ENCODE results near the gene AHCY. TPM values are rescaled to one million over a fixed set of nuclear protein-coding genes. Genes with fewer than 3 reads are reported as not detected.
A peak's percentile ranks its signal among the peaks of the same experiment; 100 is the strongest.
"Not testable (repeated sequence)": the region's sequence is repeated elsewhere in the genome, so short reads cannot be mapped to it uniquely, and the experiment has no call there.

AHCY gene
- total RNA-seq, 5 donors from 2014 or later (not counting 1 experiment from before 2014, with no cell fraction given): 15.3 to 28.3 (median 23.9) TPM

GRCh38 chr20:34268145-34268544, 35.0 kb downstream of the AHCY start:
- peaks cover 0 to 8% (median 5%) of the 10 kb centered on the region in 3 donors for H3K4me1 Mint-ChIP-seq
- peaks cover under 1% of the 10 kb centered on the region for H3K36me3 Mint-ChIP-seq
- no peaks in the 10 kb centered on the region for H3K9me3 ChIP-seq
- peaks cover 0 to 13% of the 10 kb centered on the region in 2 donors for H3K27me3 Mint-ChIP-seq
- DNase-seq (no peak), ATAC-seq (replicated peaks in 1 of 4) (no peak)
- ChIA-PET POLR2A (no interaction called here), CTCF (no interaction called here)
- H3K27ac Mint-ChIP-seq: no peak overlapping the region
- 98% methylated on average over 12 of the region's 12 CpGs for WGBS (ENCODE audit: insufficient coverage)
- H3K27me3 ChIP-seq (replicated peaks in 1 of 2; ENCODE audit: control insufficient read depth in 2 of 2, extremely low read depth in 1 of 2, insufficient read depth in 2 of 2, low read length in 1 of 2): peaks cover 0 to 18% of the 10 kb centered on the region in 2 experiments
- H3K4me1 ChIP-seq (ENCODE audit: control insufficient read depth in 1 of 2, extremely low read depth in 1 of 2, insufficient read depth in 2 of 2, low read length in 2 of 2): peaks cover 0 to 12% of the 10 kb centered on the region in 2 experiments
- no peak overlapping the region for H3K4me3 ChIP-seq (ENCODE audit: control insufficient read depth in 1 of 2, extremely low read depth in 1 of 2, low read length in 1 of 2)
- H3K36me3 ChIP-seq (ENCODE audit: control insufficient read depth in 2 of 2, extremely low read depth in 1 of 2, insufficient read depth in 1 of 2, low read length in 1 of 2): no peaks in the 10 kb centered on the region
- no peaks in the 10 kb centered on the region for H3K9me3 Mint-ChIP-seq
- no peak overlapping the region for H3K27ac ChIP-seq (ENCODE audit: low read length)
- H3K4me3 Mint-ChIP-seq: peak overlapping the region in 1 of 3 donors; percentile 62

- DNase-seq (no peak), ATAC-seq (replicated peaks in 1 of 4) (no peak)
- no peaks in the 10 kb centered on the region for H3K36me3 ChIP-seq (ENCODE audit: control insufficient read depth in 2 of 2, extremely low read depth in 1 of 2, insufficient read depth in 1 of 2, low read length in 1 of 2)
- Mint-ChIP-seq H3K27ac (no peak overlapping the region), H3K9me3 (no peaks in the 10 kb centered on the region), H3K4me3 (no peak overlapping the region), H3K27me3 (peaks cover 0 to 10% of the 10 kb centered on the region in 2 donors), H3K36me3 (no peaks in the 10 kb centered on the region), H3K4me1 (peaks cover 0 to 6% (median 1%) of the 10 kb centered on the region in 3 donors)
- no peak overlapping the region for H3K4me3 ChIP-seq (ENCODE audit: control insufficient read depth in 1 of 2, extremely low read depth in 1 of 2, low read length in 1 of 2)
- no peaks in the 10 kb centered on the region for H3K9me3 ChIP-seq
- WGBS (ENCODE audit: insufficient coverage): 100% methylated on average over 2 of the region's 5 CpGs
- peaks cover 0 to 12% of the 10 kb centered on the region in 2 experiments for H3K27me3 ChIP-seq (replicated peaks in 1 of 2; ENCODE audit: control insufficient read depth in 2 of 2, extremely low read depth in 1 of 2, insufficient read depth in 2 of 2, low read length in 1 of 2)
- H3K27ac ChIP-seq (ENCODE audit: low read length): no peak overlapping the region
- CTCF ChIA-PET: no interaction called here
- H3K4me1 ChIP-seq (ENCODE audit: control insufficient read depth in 1 of 2, extremely low read depth in 1 of 2, insufficient read depth in 2 of 2, low read length in 2 of 2): peaks cover 0 to 7% of the 10 kb centered on the region in 2 experiments
- POLR2A ChIA-PET: no interaction called here
Measured at GRCh38 chr20:34264141-34264540, 39.0 kb downstream of the AHCY start.

DNA sequence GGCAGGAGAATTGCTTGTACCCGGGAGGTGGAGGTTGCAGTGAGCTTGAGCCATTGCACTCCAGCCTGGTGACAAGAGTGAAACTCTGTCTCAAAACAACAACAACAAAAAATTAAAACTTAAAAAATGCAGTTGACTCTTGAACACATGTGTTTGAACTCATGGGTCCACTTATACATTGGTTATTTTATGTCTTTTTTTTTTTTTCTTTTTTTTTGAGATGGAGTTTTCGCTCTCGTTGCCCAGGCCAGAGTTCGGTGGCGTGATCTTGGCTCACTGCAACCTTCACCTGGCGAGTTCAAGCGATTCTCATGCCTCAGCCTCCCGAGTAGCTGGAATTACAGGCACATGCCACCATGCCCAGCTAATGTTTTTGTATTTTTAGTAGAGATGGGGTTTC, 39.7 kb downstream of the AHCY start:
- H3K27me3 Mint-ChIP-seq; ATAC-seq (replicated peaks in 1 of 4); H3K9me3 ChIP-seq; H3K9me3 Mint-ChIP-seq; CTCF ChIA-PET; DNase-seq; H3K27me3 ChIP-seq (replicated peaks in 1 of 2; ENCODE audit: control insufficient read depth in 2 of 2, extremely low read depth in 1 of 2, insufficient read depth in 2 of 2, low read length in 1 of 2); H3K4me3 Mint-ChIP-seq; POLR2A ChIA-PET; H3K27ac ChIP-seq (ENCODE audit: low read length); H3K4me3 ChIP-seq (ENCODE audit: control insufficient read depth in 1 of 2, extremely low read depth in 1 of 2, low read length in 1 of 2); H3K36me3 Mint-ChIP-seq; H3K4me1 Mint-ChIP-seq; H3K36me3 ChIP-seq (ENCODE audit: control insufficient read depth in 2 of 2, extremely low read depth in 1 of 2, insufficient read depth in 1 of 2, low read length in 1 of 2); H3K27ac Mint-ChIP-seq; H3K4me1 ChIP-seq (ENCODE audit: control insufficient read depth in 1 of 2, extremely low read depth in 1 of 2, insufficient read depth in 2 of 2, low read length in 2 of 2): not testable (repeated sequence)
- 98% methylated on average over 6 of the region's 8 CpGs for whole genome bisulfite sequencing (ENCODE audit: insufficient coverage)

DNA sequence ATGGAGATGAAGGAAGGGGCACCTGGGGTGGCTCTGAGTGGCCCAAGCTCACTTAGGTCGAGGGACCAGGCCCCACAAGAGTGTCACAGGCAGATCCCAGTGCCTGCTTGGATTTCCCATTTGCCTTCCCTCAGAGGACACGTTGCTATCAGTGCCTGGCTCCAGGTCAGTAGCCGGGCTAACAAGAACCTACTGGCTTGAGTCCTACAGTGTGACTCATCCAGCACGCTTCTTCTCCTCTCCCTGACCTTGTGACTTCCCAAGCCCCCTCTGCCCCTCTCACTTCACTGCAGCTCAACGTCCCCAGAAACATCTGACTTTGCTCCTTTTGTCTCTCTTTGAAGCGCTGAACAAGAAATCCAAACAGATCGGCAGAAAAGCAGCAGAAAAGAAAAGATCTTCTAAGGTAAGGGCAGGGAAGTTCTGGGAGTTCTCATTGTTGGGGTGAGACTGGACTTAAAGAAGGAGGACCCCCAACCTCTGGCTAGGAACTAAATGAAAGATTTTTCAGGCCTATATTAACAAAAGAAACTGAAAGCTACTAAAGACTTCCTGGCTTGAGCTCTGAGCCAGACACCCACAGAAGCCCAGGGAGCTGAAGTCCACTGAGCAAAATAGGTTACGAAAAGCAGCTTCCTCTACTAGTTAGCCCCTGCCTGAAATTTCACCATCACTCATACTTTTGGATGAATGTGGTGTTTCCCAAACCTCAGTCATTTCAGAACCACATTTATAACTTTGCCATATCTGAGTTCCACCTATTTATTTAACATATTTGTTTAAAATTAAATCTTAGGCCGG, 40.5 kb downstream of the AHCY start:
- ATAC-seq (replicated peaks in 1 of 4): no peak

DNA sequence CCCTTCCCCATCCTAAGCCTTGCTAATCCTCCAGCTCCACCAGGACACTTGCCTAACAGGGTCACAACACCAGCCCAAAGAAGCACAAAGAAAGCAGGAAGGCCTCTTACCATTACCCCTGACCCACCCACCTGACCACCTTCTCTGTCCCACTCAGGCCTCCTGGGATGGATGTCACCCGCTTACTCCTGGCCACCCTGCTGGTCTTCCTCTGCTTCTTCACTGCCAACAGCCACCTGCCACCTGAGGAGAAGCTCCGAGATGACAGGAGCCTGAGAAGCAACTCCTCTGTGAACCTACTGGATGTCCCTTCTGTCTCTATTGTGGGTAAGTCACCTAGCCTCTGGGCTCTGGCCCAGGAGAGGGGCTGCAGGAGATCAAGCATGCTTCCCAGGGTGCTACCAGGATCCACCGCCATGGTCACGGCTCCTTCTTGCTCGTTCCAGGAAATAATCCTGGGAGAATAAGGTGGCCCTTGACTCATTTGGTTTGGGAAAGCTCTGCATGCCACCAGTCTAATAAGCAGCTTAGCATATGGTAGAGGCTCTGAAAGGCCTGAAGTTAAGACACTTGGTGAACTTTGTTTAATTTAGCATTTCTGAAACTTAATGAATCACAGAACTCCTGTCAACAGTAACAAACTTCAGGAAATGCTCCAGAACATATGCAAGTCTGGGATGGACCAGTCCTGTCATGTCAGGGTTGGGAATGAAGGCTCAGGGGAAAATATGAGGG, 42.8 kb downstream of the AHCY start:
- no peaks in the 10 kb centered on the region for H3K9me3 ChIP-seq
- ChIA-PET CTCF (no interaction called here), POLR2A (no interaction called here)
- no peak overlapping the region for H3K4me3 ChIP-seq (ENCODE audit: control insufficient read depth in 1 of 2, extremely low read depth in 1 of 2, low read length in 1 of 2)
- 93% methylated on average over 5 of the region's 5 CpGs for WGBS (ENCODE audit: insufficient coverage)
- Mint-ChIP-seq H3K9me3 (no peaks in the 10 kb centered on the region), H3K27ac (no peak overlapping the region), H3K4me1 (no peaks in the 10 kb centered on the region), H3K4me3 (no peak overlapping the region), H3K27me3 (peaks cover 0 to 2% of the 10 kb centered on the region in 2 donors), H3K36me3 (no peaks in the 10 kb centered on the region)
- DNase-seq (no peak), ATAC-seq (replicated peaks in 1 of 4) (no peak)
- peaks cover 0 to 2% of the 10 kb centered on the region in 2 experiments for H3K27me3 ChIP-seq (replicated peaks in 1 of 2; ENCODE audit: control insufficient read depth in 2 of 2, extremely low read depth in 1 of 2, insufficient read depth in 2 of 2, low read length in 1 of 2)
- no peak overlapping the region for H3K27ac ChIP-seq (ENCODE audit: low read length)
- H3K4me1 ChIP-seq (ENCODE audit: control insufficient read depth in 1 of 2, extremely low read depth in 1 of 2, insufficient read depth in 2 of 2, low read length in 2 of 2): no peaks in the 10 kb centered on the region
- H3K36me3 ChIP-seq (ENCODE audit: control insufficient read depth in 2 of 2, extremely low read depth in 1 of 2, insufficient read depth in 1 of 2, low read length in 1 of 2): no peaks in the 10 kb centered on the region

More for the DNA sequence above, 40.5 kb downstream of the AHCY start:
- H3K4me1 Mint-ChIP-seq: no peaks in the 10 kb centered on the region
- Histone ChIP-seq H3K4me1 (ENCODE audit: control insufficient read depth in 1 of 2, extremely low read depth in 1 of 2, insufficient read depth in 2 of 2, low read length in 2 of 2) (no peaks in the 10 kb centered on the region), H3K4me3 (ENCODE audit: control insufficient read depth in 1 of 2, extremely low read depth in 1 of 2, low read length in 1 of 2) (no peak overlapping the region), H3K27me3 (replicated peaks in 1 of 2; ENCODE audit: control insufficient read depth in 2 of 2, extremely low read depth in 1 of 2, insufficient read depth in 2 of 2, low read length in 1 of 2) (no peaks in the 10 kb centered on the region), H3K9me3 (no peaks in the 10 kb centered on the region), H3K27ac (ENCODE audit: low read length) (no peak overlapping the region), H3K36me3 (ENCODE audit: control insufficient read depth in 2 of 2, extremely low read depth in 1 of 2, insufficient read depth in 1 of 2, low read length in 1 of 2) (no peaks in the 10 kb centered on the region)
- ChIA-PET CTCF (no interaction called here), POLR2A (no interaction called here)
- WGBS (ENCODE audit: insufficient coverage): 88% methylated on average over 5 of the region's 9 CpGs
- H3K27me3 Mint-ChIP-seq: peaks cover 0 to 2% of the 10 kb centered on the region in 2 donors
- H3K9me3 Mint-ChIP-seq: no peaks in the 10 kb centered on the region
- DNase-seq: no peak
- H3K27ac Mint-ChIP-seq: no peak overlapping the region
- no peak overlapping the region for H3K4me3 Mint-ChIP-seq
- no peaks in the 10 kb centered on the region for H3K36me3 Mint-ChIP-seq

DNA sequence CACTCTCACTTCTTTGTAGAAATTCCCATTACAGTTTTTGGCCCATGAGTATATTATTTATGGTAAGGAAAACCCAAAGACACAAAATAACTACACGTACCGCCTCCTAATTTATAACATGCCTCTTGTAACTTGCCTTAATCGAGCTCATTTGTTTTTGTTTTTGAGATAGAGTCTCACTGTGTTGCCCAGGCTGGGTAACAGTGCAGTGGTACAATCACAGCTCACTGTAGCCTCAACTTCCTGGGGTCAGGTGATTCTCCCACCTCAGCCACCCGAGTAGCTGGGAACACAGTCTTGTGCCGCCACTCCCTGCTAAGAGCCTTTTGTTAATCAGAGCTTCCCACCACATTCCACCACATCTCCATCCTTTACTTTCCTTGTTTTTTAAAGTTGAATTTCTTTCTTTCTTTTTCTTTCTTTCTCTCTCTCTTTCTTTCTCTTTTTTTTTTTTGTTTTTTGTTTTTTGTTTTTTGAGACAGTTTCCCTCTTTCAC, 46.5 kb downstream of the AHCY start:
- DNase-seq (no peak), ATAC-seq (replicated peaks in 1 of 4) (no peak)
- no peaks in the 10 kb centered on the region for H3K4me1 ChIP-seq (ENCODE audit: control insufficient read depth in 1 of 2, extremely low read depth in 1 of 2, insufficient read depth in 2 of 2, low read length in 2 of 2)
- Mint-ChIP-seq H3K36me3 (no peaks in the 10 kb centered on the region), H3K9me3 (no peaks in the 10 kb centered on the region), H3K4me3 (no peak overlapping the region), H3K27me3 (peaks cover 0 to 2% of the 10 kb centered on the region in 2 donors), H3K4me1 (no peaks in the 10 kb centered on the region), H3K27ac (no peak overlapping the region)
- H3K4me3 ChIP-seq (ENCODE audit: control insufficient read depth in 1 of 2, extremely low read depth in 1 of 2, low read length in 1 of 2): no peak overlapping the region
- H3K9me3 ChIP-seq: no peaks in the 10 kb centered on the region
- 40% methylated on average over 1 of the region's 5 CpGs for WGBS (ENCODE audit: insufficient coverage)
- ChIA-PET POLR2A (interaction anchor here in 1 of 2 donors (0.6 kb wide), 1 partner anchor 1339 kb away, joined by 3 read pairs; no protein-coding TSS in a partner anchor), CTCF (interaction anchor here in 1 of 2 donors (0.7 to 1.0 kb wide), 2 partner anchors 106 to 509 kb away, joined by 3 read pairs; no protein-coding TSS in a partner anchor)
- H3K27ac ChIP-seq (ENCODE audit: low read length): no peak overlapping the region
- H3K27me3 ChIP-seq (replicated peaks in 1 of 2; ENCODE audit: control insufficient read depth in 2 of 2, extremely low read depth in 1 of 2, insufficient read depth in 2 of 2, low read length in 1 of 2): peaks cover 0 to 2% of the 10 kb centered on the region in 2 experiments
- no peaks in the 10 kb centered on the region for H3K36me3 ChIP-seq (ENCODE audit: control insufficient read depth in 2 of 2, extremely low read depth in 1 of 2, insufficient read depth in 1 of 2, low read length in 1 of 2)

Measured in T-cell (primary cell).